Stomach smooth muscle (tissue), 2 donors: ENCODE results near the gene MID2.
"Not testable (repeated sequence)": the region's sequence is repeated elsewhere in the genome, so short reads cannot be mapped to it uniquely, and the experiment has no call there.

Experiments
- H3K27ac ChIP-seq: one replicate; pipeline ENCODE4 v1.7.0; 2013; ENCODE audit warnings: mild to moderate bottlenecking, low read length, inconsistent platforms
- H3K27me3 ChIP-seq, 2 donors: one replicate each; pipeline ENCODE4 v1.7.0; 2013; ENCODE audit warnings: low read length in 2 of 2; ENCODE audit not compliant: insufficient read depth in 2 of 2, control insufficient read depth in 1 of 2
- H3K36me3 ChIP-seq, 2 donors: one replicate each; pipeline ENCODE4 v1.7.0; 2013; ENCODE audit warnings: low read length in 2 of 2; ENCODE audit not compliant: control insufficient read depth in 2 of 2, insufficient read depth in 2 of 2
- H3K4me1 ChIP-seq: one replicate; pipeline ENCODE4 v1.7.0; 2013; ENCODE audit warnings: low read length; ENCODE audit not compliant: control insufficient read depth, insufficient read depth
- H3K4me3 ChIP-seq, 2 donors: one replicate each; pipeline ENCODE4 v1.7.0; 2013; ENCODE audit warnings: low read length in 2 of 2
- H3K9ac ChIP-seq, 2 donors: one replicate each; pipeline ENCODE4 v1.7.0; 2013; ENCODE audit warnings: low read length in 2 of 2, mild to moderate bottlenecking in 1 of 2
- H3K9me3 ChIP-seq, 2 donors: one replicate each; pipeline ENCODE4 v1.7.0; 2013; ENCODE audit warnings: low read length in 2 of 2; ENCODE audit not compliant: control insufficient read depth in 2 of 2
- donor health status: healthy.
- donor health status: Pancreatic carcinoma.

The MID2 gene

DNA sequence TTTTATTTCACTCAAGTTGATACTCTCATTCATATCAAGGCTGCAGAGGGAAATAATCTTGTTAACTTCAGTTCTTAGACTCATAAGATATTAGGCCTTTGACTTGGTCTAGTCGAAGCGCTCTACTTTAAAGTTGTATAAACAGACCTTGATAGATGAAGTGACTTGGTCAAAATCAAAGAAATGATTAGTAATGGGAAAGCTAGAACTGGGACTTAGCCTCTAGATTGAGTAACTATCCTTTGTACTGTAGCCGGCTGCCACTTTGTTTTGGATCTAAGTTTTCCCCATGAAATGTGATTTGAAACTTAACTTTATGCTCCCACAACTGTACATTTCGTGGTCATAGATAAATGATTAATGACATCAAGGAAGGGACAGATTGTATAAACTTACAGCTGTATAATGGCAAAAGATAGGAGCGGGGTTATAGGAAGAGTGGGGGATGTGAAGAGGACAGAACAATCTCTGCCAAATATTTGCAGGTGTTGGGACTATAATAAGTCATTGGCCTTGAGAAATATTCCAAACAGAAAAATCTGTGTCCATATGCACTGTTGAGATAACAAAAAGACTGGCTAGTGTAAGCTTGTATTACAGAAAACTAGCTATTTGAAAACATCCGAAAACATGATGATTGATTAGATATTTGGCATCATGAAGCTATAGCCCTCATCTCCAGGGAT lies 17.2 kb downstream of the MID2 start:
- no peaks in the 10 kb centered on the region for H3K9me3 ChIP-seq
- no peak overlapping the region for H3K9ac ChIP-seq
- no peak overlapping the region for H3K27ac ChIP-seq
- H3K4me1 ChIP-seq = no peaks in the 10 kb centered on the region
- no peak overlapping the region for H3K4me3 ChIP-seq
- H3K36me3 ChIP-seq = peaks cover 0 to 9% of the 10 kb centered on the region in 2 donors
- peaks cover 0 to 2% of the 10 kb centered on the region in 2 donors for H3K27me3 ChIP-seq

DNA sequence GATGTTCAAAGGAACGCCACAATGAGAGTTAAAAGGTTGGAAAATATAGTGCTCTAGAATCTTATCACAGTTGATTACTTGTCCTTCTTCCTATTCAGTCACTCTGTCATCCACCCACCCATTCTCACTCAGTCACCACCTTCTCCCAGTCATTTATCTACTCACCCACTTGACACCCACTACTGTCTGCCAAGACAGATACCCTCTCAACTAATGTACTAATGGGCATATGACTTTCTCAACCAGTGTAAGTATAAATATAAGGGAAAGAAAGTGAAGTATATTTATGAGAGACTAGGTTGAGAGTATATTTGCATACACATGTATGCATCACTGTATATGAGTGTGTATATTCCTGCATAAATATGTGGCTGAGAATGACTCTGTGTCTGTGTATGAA lies 20.0 kb downstream of the MID2 start:
- H3K27ac ChIP-seq = no peak overlapping the region
- H3K9ac ChIP-seq = no peak overlapping the region
- no peaks in the 10 kb centered on the region for H3K4me1 ChIP-seq
- H3K9me3 ChIP-seq = no peaks in the 10 kb centered on the region
- no peak overlapping the region for H3K4me3 ChIP-seq
- peaks cover 0 to 2% of the 10 kb centered on the region in 2 donors for H3K27me3 ChIP-seq
- peaks cover 0 to 9% of the 10 kb centered on the region in 2 donors for H3K36me3 ChIP-seq

DNA sequence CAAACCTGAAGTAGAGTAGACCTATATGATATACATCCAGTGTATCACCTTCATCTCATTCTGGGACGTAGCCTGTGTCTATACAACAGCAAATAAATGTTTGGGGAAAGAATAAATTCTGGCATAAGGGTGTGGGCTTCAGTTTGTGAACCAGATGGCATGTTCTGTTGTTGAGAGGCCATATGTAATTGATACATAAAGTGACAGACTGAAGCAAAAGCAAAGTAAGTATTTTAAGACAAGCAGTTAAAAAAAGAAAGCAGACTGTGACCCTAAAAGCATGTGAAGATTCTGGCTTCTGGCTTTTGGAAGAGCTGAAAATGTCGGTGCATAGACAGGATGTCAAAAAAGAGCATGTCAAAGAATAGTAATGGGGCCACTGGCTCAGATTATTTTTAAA lies 22.9 kb downstream of the MID2 start:
- Histone ChIP-seq H3K4me1 (no peaks in the 10 kb centered on the region), H3K27ac (no peak overlapping the region)

DNA sequence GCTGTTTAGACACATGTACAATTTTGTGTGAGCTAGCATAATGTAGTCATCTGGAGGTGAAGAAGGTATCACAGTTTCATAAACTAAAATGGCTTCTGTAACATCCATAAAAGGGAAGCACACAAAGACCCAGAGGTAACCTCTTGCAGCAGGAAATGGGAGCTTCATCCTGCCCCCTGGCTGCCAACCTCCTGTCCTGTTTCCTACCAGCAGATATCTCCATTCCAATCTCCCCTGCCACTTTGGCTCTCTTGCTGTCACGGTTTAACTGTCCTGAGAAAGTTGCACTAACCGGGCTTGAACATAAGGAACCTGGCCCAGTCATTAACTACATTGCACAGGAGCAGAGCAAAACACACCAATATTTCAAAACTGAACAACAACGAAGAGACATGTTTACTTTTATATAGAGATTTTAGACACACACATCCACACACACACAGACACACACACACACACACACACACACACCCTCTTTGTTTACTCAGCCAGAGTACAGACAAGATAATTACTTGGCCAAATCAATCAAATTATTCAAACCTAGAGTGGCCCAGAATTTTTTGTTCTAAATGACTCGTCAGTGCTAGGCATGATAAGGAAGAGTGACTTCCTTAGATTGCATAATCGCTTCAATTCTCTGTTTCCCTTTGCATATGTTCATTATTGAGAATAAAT lies 24.2 kb downstream of the MID2 start:
- peaks cover 0 to 2% of the 10 kb centered on the region in 2 donors for H3K27me3 ChIP-seq
- H3K27ac ChIP-seq = no peak overlapping the region
- no peaks in the 10 kb centered on the region for H3K4me1 ChIP-seq
- H3K4me3 ChIP-seq = no peak overlapping the region
- H3K9me3 ChIP-seq = no peaks in the 10 kb centered on the region
- H3K9ac ChIP-seq = no peak overlapping the region
- H3K36me3 ChIP-seq = peaks cover 2 to 3% of the 10 kb centered on the region in 2 donors

More for the DNA sequence above, 22.9 kb downstream of the MID2 start:
- no peak overlapping the region for H3K9ac ChIP-seq
- no peak overlapping the region for H3K4me3 ChIP-seq
- no peaks in the 10 kb centered on the region for H3K9me3 ChIP-seq
- H3K36me3 ChIP-seq = no peaks in the 10 kb centered on the region
- peaks cover 0 to 2% of the 10 kb centered on the region in 2 donors for H3K27me3 ChIP-seq

DNA sequence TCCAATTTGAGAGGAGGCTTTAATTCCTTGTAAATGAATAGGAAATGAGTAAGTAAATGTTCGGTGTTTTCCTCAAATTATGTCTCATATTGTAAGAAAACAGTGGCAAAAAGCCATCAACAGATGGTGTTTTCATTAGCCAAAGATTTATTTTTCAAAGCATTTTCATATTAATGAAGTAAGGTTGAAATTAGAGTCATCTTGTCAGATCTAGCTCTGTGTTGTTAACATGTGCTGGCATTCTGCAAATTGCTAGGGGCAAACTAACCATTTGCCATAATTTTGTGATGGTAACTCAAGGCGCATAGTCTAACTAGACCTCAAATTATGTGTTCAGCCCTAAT lies 24.7 kb downstream of the MID2 start:
- Histone ChIP-seq H3K9ac (no peak overlapping the region), H3K4me1 (no peaks in the 10 kb centered on the region), H3K27ac (no peak overlapping the region), H3K27me3 (peaks cover 0 to 2% of the 10 kb centered on the region in 2 donors), H3K36me3 (peaks cover 3 to 4% of the 10 kb centered on the region in 2 donors), H3K4me3 (no peak overlapping the region), H3K9me3 (no peaks in the 10 kb centered on the region)

DNA sequence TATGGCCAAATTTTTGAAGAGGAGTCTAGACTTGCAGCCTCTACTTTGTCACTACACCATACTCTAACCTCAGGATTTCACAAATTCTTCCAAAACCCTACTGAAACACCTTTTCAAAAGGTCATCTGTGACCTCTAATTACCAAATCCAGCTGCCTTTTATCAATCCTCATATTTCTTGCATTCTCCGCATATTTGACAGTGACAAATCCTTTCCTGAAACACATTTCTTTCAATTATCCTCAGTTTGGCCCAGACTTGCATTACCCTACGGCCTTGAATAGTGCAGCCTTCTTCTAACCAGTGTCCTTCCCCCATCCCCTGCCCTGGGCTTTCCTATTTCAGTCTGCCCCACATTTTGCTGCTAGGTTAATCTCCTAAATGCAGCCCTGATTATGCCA lies 25.5 kb downstream of the MID2 start:
- no peaks in the 10 kb centered on the region for H3K9me3 ChIP-seq
- H3K27ac ChIP-seq = no peak overlapping the region
- H3K9ac ChIP-seq = no peak overlapping the region
- H3K4me3 ChIP-seq = no peak overlapping the region
- H3K36me3 ChIP-seq = peaks cover 3 to 4% of the 10 kb centered on the region in 2 donors
- H3K27me3 ChIP-seq = no peaks in the 10 kb centered on the region
- no peaks in the 10 kb centered on the region for H3K4me1 ChIP-seq

DNA sequence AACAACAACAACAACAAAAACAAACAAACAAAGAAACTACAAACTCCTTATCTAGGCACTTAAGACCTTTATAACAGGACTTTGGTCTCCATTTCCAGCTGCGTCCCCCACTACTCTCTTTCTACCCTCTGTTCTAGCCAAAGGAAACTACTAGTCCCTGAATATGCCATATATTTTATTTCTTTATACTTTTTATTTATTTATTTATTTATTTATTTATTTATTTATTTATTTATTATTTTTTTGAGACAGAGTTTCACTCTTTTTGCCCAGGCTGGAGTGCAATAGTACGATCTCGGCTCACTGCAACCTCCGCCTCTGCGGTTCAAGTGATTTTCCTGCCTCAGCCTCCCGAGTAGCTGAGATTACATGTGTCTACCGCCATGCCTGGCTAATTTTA lies 26.0 kb downstream of the MID2 start:
- H3K27ac ChIP-seq, H3K36me3 ChIP-seq, H3K4me1 ChIP-seq, H3K9me3 ChIP-seq, H3K27me3 ChIP-seq, H3K4me3 ChIP-seq, H3K9ac ChIP-seq: not testable (repeated sequence)

DNA sequence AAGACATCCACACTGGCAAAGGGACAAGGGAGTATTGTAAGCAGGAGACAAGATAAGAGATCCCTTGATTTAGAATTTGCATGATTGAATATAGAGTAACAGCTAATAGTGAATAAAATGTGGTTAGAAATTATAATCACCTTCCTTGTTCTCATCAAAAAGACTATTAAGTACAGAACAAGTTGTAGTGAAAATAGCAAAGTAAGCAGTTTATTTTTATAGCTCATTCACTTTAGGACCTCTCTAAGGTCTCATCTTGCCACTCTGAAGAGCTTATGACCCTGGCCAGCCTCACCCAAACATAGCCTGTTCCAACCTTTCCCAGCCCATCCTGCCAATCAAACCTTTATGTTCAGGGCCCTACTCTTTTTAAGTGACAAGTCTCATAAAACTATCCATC lies 30.6 kb downstream of the MID2 start:
- Histone ChIP-seq H3K27me3 (peaks cover 0 to 5% of the 10 kb centered on the region in 2 donors), H3K4me1 (no peaks in the 10 kb centered on the region), H3K36me3 (peaks cover 3 to 4% of the 10 kb centered on the region in 2 donors), H3K27ac (no peak overlapping the region), H3K4me3 (no peak overlapping the region), H3K9me3 (no peaks in the 10 kb centered on the region), H3K9ac (no peak overlapping the region)

DNA sequence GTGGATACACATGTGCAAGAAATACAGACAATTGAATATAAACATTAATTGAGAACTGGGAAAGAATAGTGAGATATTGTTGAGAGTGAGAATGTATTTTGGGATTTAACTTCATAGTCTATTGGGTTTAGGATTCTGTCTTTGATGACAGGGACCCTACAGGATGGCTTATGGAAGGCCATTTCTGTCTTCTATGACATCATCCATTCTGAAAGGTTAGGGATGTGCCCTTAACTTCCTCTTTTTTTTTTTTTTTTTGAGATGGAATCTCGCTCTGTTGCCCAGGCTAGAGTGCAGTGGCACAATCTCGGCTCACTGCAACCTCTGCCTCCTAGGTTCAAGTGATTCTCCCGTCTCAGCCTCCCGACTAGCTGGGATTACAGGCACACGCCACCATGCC lies 31.4 kb downstream of the MID2 start:
- not testable (repeated sequence) for H3K27me3 ChIP-seq

DNA sequence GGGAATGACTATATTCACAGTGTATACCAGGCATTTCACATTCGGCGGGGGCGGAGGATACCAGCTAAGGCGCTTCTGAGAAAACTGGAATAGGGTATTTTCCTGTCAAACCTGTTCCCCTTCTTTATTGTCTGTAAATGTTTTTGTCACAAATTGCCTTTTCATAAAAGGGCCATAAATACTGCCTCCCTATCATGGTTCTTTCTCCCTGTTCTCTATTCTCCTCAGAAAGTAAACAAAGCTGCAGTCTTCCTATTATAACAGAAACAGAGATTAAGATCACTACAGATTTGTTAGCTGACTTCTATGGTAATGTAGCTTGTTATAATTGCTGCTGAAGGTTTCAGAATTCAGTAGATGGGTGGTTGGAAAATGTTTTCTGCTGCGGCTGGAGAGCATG lies 32.2 kb downstream of the MID2 start:
- Histone ChIP-seq H3K4me3 (no peak overlapping the region), H3K27ac (no peak overlapping the region), H3K9ac (no peak overlapping the region), H3K9me3 (no peaks in the 10 kb centered on the region), H3K4me1 (no peaks in the 10 kb centered on the region), H3K27me3 (peaks cover 0 to 10% of the 10 kb centered on the region in 2 donors), H3K36me3 (peaks cover 3 to 4% of the 10 kb centered on the region in 2 donors)

More for the DNA sequence above, 31.4 kb downstream of the MID2 start:
- H3K9ac ChIP-seq, H3K9me3 ChIP-seq, H3K36me3 ChIP-seq, H3K4me1 ChIP-seq, H3K27ac ChIP-seq, H3K4me3 ChIP-seq: not testable (repeated sequence)

DNA sequence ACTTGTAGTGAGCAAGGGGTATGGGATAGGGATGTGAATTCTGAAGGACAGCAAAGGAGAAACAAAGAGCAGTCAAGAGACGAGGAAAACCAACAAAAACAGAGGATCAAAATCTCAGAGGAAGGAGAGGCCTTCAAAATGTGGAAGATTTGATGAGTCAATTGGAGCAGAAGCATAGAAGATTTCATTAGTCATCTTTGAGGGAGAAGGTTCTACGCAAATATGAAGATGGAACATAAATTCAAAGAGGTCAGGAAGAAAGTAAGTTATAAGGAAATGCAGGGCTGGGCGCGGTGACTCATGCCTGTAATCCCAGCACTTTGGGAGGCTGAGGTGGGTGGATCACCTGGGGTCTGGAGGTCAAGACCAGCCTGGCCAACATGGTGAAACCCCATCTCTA lies 35.4 kb downstream of the MID2 start:
- Histone ChIP-seq H3K4me3 (no peak overlapping the region), H3K9me3 (no peaks in the 10 kb centered on the region), H3K27me3 (peaks cover 0 to 10% of the 10 kb centered on the region in 2 donors)

More for the DNA sequence above, 35.4 kb downstream of the MID2 start:
- H3K4me1 ChIP-seq = no peaks in the 10 kb centered on the region
- H3K9ac ChIP-seq = no peak overlapping the region
- H3K36me3 ChIP-seq = peaks cover 0 to 2% of the 10 kb centered on the region in 2 donors
- no peak overlapping the region for H3K27ac ChIP-seq
